ENCODE results near the gene LRFN3.
A peak's percentile ranks its signal among the peaks of the same experiment; 100 is the strongest.
"Not testable (repeated sequence)": the region's sequence is repeated elsewhere in the genome, so short reads cannot be mapped to it uniquely, and the experiment has no call there.

Gene LRFN3

GRCh38 chr19:35977446-35978222, 41.5 kb downstream of the LRFN3 start:
- peak; percentile 65 for DNase-seq

GRCh38 chr19:35978271-35978670, 42.1 kb downstream of the LRFN3 start:
- no peak for DNase-seq

- no peak for DNase-seq
Observed at GRCh38 chr19:35978832-35979365, 42.7 kb downstream of the LRFN3 start.

- not testable (repeated sequence) for DNase-seq
Observed at GRCh38 chr19:35980997-35981396, 44.8 kb downstream of the LRFN3 start.

- no peak for DNase-seq
Observed at GRCh38 chr19:35983177-35983576, 47.0 kb downstream of the LRFN3 start.

GRCh38 chr19:35986111-35986510, 49.9 kb downstream of the LRFN3 start:
- no peak for DNase-seq

- no peak for DNase-seq
Observed at GRCh38 chr19:35986664-35987570, 50.7 kb downstream of the LRFN3 start.

- no peak for DNase-seq
Observed at GRCh38 chr19:35987571-35987896, 51.4 kb downstream of the LRFN3 start.

GRCh38 chr19:35988824-35989223, 52.6 kb downstream of the LRFN3 start:
- no peak for DNase-seq

GRCh38 chr19:35990156-35990555, 54.0 kb downstream of the LRFN3 start:
- no peak for DNase-seq

GRCh38 chr19:35990771-35991730, 54.9 kb downstream of the LRFN3 start:
- DNase-seq, result no peak

- DNase-seq, result no peak
Observed at GRCh38 chr19:35991731-35992450, 55.7 kb downstream of the LRFN3 start.

GRCh38 chr19:35992907-35993765, 57.0 kb downstream of the LRFN3 start:
- DNase-seq, result no peak

GRCh38 chr19:35993923-35994598, 57.9 kb downstream of the LRFN3 start:
- DNase-seq, result peak; percentile 65
